GM12878 (cell line): Measurements from ENCODE around the gene SNX4. TPM values are rescaled to one million over a fixed set of nuclear protein-coding genes. Genes with fewer than 3 reads are reported as not detected.

Experiments used
- ATAC-seq: fragments of 200-7000 bp; cut with Tn5 transposase; 3 replicates; pipeline ENCODE4 v1.9.1; 2020; ENCODE audit warnings: mild to moderate bottlenecking, moderate library complexity
- BruUV-seq: library from RNA; stranded (reverse); fragments of 400-500 nt; replicated peaks from 2 replicates; lab custom pipeline; 2021; lab: Mats Ljungman, UMichigan
- CTCF ChIA-PET: fragments of 300-600 bp; sonication (Branson Sonifier 250); formaldehyde crosslinking; extraction: SDS; loops from one replicate; lab custom pipeline; 2021; ENCODE audit warnings: inconsistent platforms; lab: Yijun Ruan, JAX
- POLR2A ChIA-PET: fragments of 350-600 bp; formaldehyde crosslinking; extraction: SDS; loops from one replicate; lab custom pipeline; 2021; ENCODE audit warnings: inconsistent platforms; lab: Charles Lee
- RAD21 ChIA-PET: fragments of 300-600 bp; sonication (Branson Sonifier 250); formaldehyde crosslinking; loops from one replicate; lab custom pipeline; 2023; ENCODE audit warnings: antibody characterized with exemption; ENCODE audit not compliant: unreplicated experiment; lab: Charles Lee
- SMC1A ChIA-PET: fragments of 300-600 bp; sonication (Branson Sonifier 250); formaldehyde crosslinking; loops from one replicate; lab custom pipeline; 2023; ENCODE audit not compliant: unreplicated experiment, uncharacterized antibody; lab: Charles Lee
- DNase-seq: peaks from one replicate; pipeline ENCODE4 v3.0.0-alpha.2; 2011; ENCODE audit warnings: low read depth, low spot score
- FAIRE-seq: peaks from 3 replicates; lab custom pipeline; 2011; peaks lifted over from hg19 to GRCh38; lab: Jason Lieb, UNC
- H2AFZ ChIP-seq: 2 replicates; pipeline ENCODE4 v1.6.0; 2011; ENCODE audit warnings: low read depth, low read length, control low read depth; ENCODE audit not compliant: control insufficient read depth
- H3K27ac ChIP-seq: 2 replicates; pipeline ENCODE4 v1.5.1; 2011; ENCODE audit warnings: control low read depth; ENCODE audit not compliant: control insufficient read depth, insufficient read depth
- H3K27me3 ChIP-seq, 2 experiments: replicated peaks in 1 of 2; 2 replicates each; pipeline versions ENCODE4 v1.6.0 to v1.6.1; 2011; ENCODE audit warnings: low read length in 1 of 2; ENCODE audit not compliant: control insufficient read depth in 2 of 2, insufficient read depth in 2 of 2
- H3K36me3 ChIP-seq, 2 experiments: 2 replicates each; pipeline ENCODE4 v1.5.1; 2011; ENCODE audit warnings: low read length in 1 of 2; ENCODE audit not compliant: control insufficient read depth in 2 of 2, insufficient read depth in 2 of 2
- H3K4me1 ChIP-seq: 2 replicates; pipeline ENCODE4 v1.6.1; 2011; ENCODE audit warnings: mild to moderate bottlenecking, low read length, moderate library complexity, mixed read lengths; ENCODE audit not compliant: control insufficient read depth, insufficient read depth
- H3K4me2 ChIP-seq: 2 replicates; pipeline ENCODE4 v1.6.0; 2011; ENCODE audit warnings: control low read depth; ENCODE audit not compliant: control insufficient read depth, insufficient read depth
- H3K4me3 ChIP-seq: fragments of 200-600 bp; sonication (generic); 2 replicates; pipeline ENCODE4 v1.5.1; 2016
- H3K79me2 ChIP-seq: 2 replicates; pipeline ENCODE4 v1.6.0; 2011; ENCODE audit warnings: low read length; ENCODE audit not compliant: control insufficient read depth, insufficient read depth
- H3K9ac ChIP-seq: 2 replicates; pipeline ENCODE4 v1.8.0; 2011; ENCODE audit warnings: low read length, control low read depth, mixed read lengths; ENCODE audit not compliant: control insufficient read depth, insufficient read depth
- H3K9me3 ChIP-seq: replicated peaks from 3 replicates; pipeline ENCODE4 v1.5.1; 2011; ENCODE audit warnings: mild to moderate bottlenecking, low read length; ENCODE audit not compliant: control insufficient read depth, insufficient read depth
- H4K20me1 ChIP-seq: 2 replicates; pipeline ENCODE4 v1.6.0; 2011; ENCODE audit not compliant: control insufficient read depth, insufficient read depth
- ATF7 ChIP-seq: fragments of 450-650 bp; IDR thresholded peaks from 2 replicates; pipeline ENCODE4 v1.6.1; 2016; ENCODE audit warnings: low read depth, mild to moderate bottlenecking
- CBX3 ChIP-seq: fragments of 200-600 bp; sonication (generic); IDR thresholded peaks from 2 replicates; pipeline ENCODE4 v1.6.1; 2016; ENCODE audit warnings: low read depth, borderline replicate concordance
- CBX5 ChIP-seq: sonication (generic); IDR thresholded peaks from 2 replicates; pipeline ENCODE4 v1.6.1; 2016; ENCODE audit warnings: low read depth, moderate library complexity, mild to moderate bottlenecking, inconsistent platforms
- DPF2 ChIP-seq: fragments of 450-650 bp; IDR thresholded peaks from 2 replicates; pipeline ENCODE4 v1.6.1; 2017; ENCODE audit warnings: mild to moderate bottlenecking
- ELK1 ChIP-seq: IDR thresholded peaks from 2 replicates; pipeline ENCODE4 v1.6.1; 2012; ENCODE audit warnings: low read depth, low read length, improper control_type of control experiment
- ESRRA ChIP-seq: IDR thresholded peaks from 2 replicates; pipeline ENCODE4 v1.6.1; 2012; ENCODE audit warnings: mild to moderate bottlenecking, low read length, improper control_type of control experiment
- KDM1A ChIP-seq: fragments of 200-600 bp; sonication (generic); IDR thresholded peaks from 2 replicates; pipeline ENCODE4 v1.6.1; 2016; ENCODE audit warnings: borderline replicate concordance
- MAX ChIP-seq: IDR thresholded peaks from 2 replicates; pipeline ENCODE4 v1.6.1; 2012; ENCODE audit warnings: low read depth, low read length, improper control_type of control experiment
- MYB ChIP-seq: fragments of 150-350 bp; IDR thresholded peaks from 2 replicates; pipeline ENCODE4 v1.6.1; 2014; ENCODE audit warnings: mild to moderate bottlenecking, low read depth, low read length, borderline replicate concordance
- PKNOX1 ChIP-seq: fragments of 450-650 bp; IDR thresholded peaks from 2 replicates; pipeline ENCODE4 v1.6.1; 2016; ENCODE audit warnings: mild to moderate bottlenecking
- STAT3 ChIP-seq: IDR thresholded peaks from 2 replicates; pipeline ENCODE4 v1.6.1; 2011; ENCODE audit warnings: low read depth, low read length, improper control_type of control experiment
- TAF1 ChIP-seq: IDR thresholded peaks from 2 replicates; pipeline ENCODE4 v1.6.1; 2011; ENCODE audit warnings: mild to moderate bottlenecking, low read depth, low read length, borderline replicate concordance
- ZZZ3 ChIP-seq: IDR thresholded peaks from 2 replicates; pipeline ENCODE4 v1.6.1; 2011; ENCODE audit warnings: low read depth; ENCODE audit not compliant: control insufficient read depth, insufficient read length
- in situ Hi-C: fragments of 300-500 bp; cut with MboI; formaldehyde crosslinking; loops from 9 replicates; pipeline ENCODE4 v1.14.3; 2018; ENCODE audit warnings: mixed read lengths
- intact Hi-C: fragments of 100-400 bp; cut with micrococcal nuclease; formaldehyde crosslinking; loops from one replicate; pipeline ENCODE4 v1.14.2; 2022; ENCODE audit not compliant: unreplicated experiment
- polyA plus RNA-seq, 11 experiments: library from polyadenylated mRNA; depleted of rRNA in 4 of 11; unstranded in 6 of 11; stranded (reverse) in 5 of 11; fragments of >200 nt; fragmentation: Nextera tagmentation in 4 of 11; fragmentation: Illumina TruSeq in 1 of 11; extraction: Ambion mirVana in 4 of 11; extraction: Trizol in 1 of 11; gene quantifications; 1 replicate in 1 of 11; 2 replicates in 10 of 11; pipeline versions ENCODE4 v1.2.1 to v1.2.3, GENCODE V29; 2011 to 2016; ENCODE audit warnings: inconsistent platforms in 2 of 11, missing spikeins in 2 of 11, low read depth in 1 of 11
- total RNA-seq, 4 experiments: library from RNA; depleted of rRNA in 3 of 4; stranded (reverse); fragments of >200 nt in 3 of 4; fragmentation: Illumina TruSeq in 1 of 4; extraction: Trizol in 1 of 4; gene quantifications; 2 replicates each; pipeline versions ENCODE4 v1.2.1 to v1.2.3, GENCODE V29; 2013 to 2021
- TF ChIP-seq, protein P1 (sequence below): IDR thresholded peaks from 2 replicates; pipeline ENCODE4 v1.6.1; 2012; ENCODE audit warnings: improper control_type of control experiment, low read depth, low read length; ENCODE audit not compliant: insufficient replicate concordance

Gene SNX4
- total and polyA plus RNA-seq, 10 of the 15 experiments (the other 5 are each of a cell fraction or from before 2014, with no cell fraction given) = 33.4 to 94.5 (median 60.5) TPM

GRCh38 chr3:125498630-125499029, 21.4 kb downstream of the SNX4 start:
- Histone ChIP-seq H4K20me1 (no peaks in the 10 kb centered on the region), H3K4me2 (no peak overlapping the region), H3K27me3 (no peaks in the 10 kb centered on the region)
- ChIA-PET SMC1A (interaction anchor here (0.6 kb wide), 1 partner anchor 622 kb away, joined by 3 read pairs; no protein-coding TSS in a partner anchor), CTCF (interaction anchor here (1.1 to 1.3 kb wide), 2 partner anchors 8 to 36 kb away, joined by 3 read pairs; no protein-coding TSS in a partner anchor)
- no peak for TF ChIP-seq KDM1A
- TF ChIP-seq PKNOX1 = no peak
- TF ChIP-seq ATF7 = no peak
- TF ChIP-seq ELK1 = no peak
- TF ChIP-seq STAT3 = no peak
- no peak for TF ChIP-seq TAF1
- TF ChIP-seq MYB = no peak
- no peak for TF ChIP-seq CBX5
- no peak for TF ChIP-seq ZZZ3
- TF ChIP-seq CBX3 = no peak
- TF ChIP-seq, protein P1, sequence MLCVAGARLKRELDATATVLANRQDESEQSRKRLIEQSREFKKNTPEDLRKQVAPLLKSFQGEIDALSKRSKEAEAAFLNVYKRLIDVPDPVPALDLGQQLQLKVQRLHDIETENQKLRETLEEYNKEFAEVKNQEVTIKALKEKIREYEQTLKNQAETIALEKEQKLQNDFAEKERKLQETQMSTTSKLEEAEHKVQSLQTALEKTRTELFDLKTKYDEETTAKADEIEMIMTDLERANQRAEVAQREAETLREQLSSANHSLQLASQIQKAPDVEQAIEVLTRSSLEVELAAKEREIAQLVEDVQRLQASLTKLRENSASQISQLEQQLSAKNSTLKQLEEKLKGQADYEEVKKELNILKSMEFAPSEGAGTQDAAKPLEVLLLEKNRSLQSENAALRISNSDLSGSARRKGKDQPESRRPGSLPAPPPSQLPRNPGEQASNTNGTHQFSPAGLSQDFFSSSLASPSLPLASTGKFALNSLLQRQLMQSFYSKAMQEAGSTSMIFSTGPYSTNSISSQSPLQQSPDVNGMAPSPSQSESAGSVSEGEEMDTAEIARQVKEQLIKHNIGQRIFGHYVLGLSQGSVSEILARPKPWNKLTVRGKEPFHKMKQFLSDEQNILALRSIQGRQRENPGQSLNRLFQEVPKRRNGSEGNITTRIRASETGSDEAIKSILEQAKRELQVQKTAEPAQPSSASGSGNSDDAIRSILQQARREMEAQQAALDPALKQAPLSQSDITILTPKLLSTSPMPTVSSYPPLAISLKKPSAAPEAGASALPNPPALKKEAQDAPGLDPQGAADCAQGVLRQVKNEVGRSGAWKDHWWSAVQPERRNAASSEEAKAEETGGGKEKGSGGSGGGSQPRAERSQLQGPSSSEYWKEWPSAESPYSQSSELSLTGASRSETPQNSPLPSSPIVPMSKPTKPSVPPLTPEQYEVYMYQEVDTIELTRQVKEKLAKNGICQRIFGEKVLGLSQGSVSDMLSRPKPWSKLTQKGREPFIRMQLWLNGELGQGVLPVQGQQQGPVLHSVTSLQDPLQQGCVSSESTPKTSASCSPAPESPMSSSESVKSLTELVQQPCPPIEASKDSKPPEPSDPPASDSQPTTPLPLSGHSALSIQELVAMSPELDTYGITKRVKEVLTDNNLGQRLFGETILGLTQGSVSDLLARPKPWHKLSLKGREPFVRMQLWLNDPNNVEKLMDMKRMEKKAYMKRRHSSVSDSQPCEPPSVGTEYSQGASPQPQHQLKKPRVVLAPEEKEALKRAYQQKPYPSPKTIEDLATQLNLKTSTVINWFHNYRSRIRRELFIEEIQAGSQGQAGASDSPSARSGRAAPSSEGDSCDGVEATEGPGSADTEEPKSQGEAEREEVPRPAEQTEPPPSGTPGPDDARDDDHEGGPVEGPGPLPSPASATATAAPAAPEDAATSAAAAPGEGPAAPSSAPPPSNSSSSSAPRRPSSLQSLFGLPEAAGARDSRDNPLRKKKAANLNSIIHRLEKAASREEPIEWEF = no peak
- no peak for TF ChIP-seq MAX
- no peak for TF ChIP-seq DPF2
- no peak for TF ChIP-seq ESRRA
- TF ChIP-seq, all 136 proteins: peak for 0
- H3K4me3 ChIP-seq = no peak overlapping the region
- no peak overlapping the region for H3K9ac ChIP-seq
- no peaks in the 10 kb centered on the region for H3K4me1 ChIP-seq
- ATAC-seq (no peak), DNase-seq (no peak), FAIRE-seq (no peak)
- no peaks in the 10 kb centered on the region for H3K9me3 ChIP-seq
- no peak overlapping the region for H3K27ac ChIP-seq
- ChIA-PET RAD21 (no interaction called here), POLR2A (interaction anchor here (1.2 kb wide), 1 partner anchor 20 kb away, joined by 4 read pairs; no protein-coding TSS in a partner anchor)
- no peaks in the 10 kb centered on the region for H3K79me2 ChIP-seq
- no peak overlapping the region for H2AFZ ChIP-seq
- peaks cover 2 to 19% of the 10 kb centered on the region in 2 experiments for H3K36me3 ChIP-seq
- BruUV-seq = no TSS peak
- in situ Hi-C loops = no loop called here
- intact Hi-C loops = no loop called here
